ENCODE data around the gene NDUFA11.
A peak's percentile ranks its signal among the peaks of the same experiment; 100 is the strongest.

The NDUFA11 gene

GRCh38 chr19:5905114-5905778, 1.7 kb upstream of the NDUFA11 start:
- no peak for DNase-seq

- peak; percentile 100 for DNase-seq
Measured at GRCh38 chr19:5904352-5905113, 943 bp upstream of the NDUFA11 start, which contains the start of gene VMAC. Gene VMAC (plus strand): TSS chr19:5904872. CDS start chr19:5904891, 19 bp downstream.

- DNase-seq, result no peak
Measured at GRCh38 chr19:5903056-5903623, 450 bp downstream of the NDUFA11 start.

- no peak for DNase-seq
Measured at GRCh38 chr19:5900976-5901375, 2.6 kb downstream of the NDUFA11 start.

- DNase-seq, result no peak
Measured at GRCh38 chr19:5899728-5900526, 3.7 kb downstream of the NDUFA11 start.

GRCh38 chr19:5897189-5897969, 6.2 kb downstream of the NDUFA11 start:
- no peak for DNase-seq

- DNase-seq, result no peak
Measured at GRCh38 chr19:5896365-5897076, 7.1 kb downstream of the NDUFA11 start.

GRCh38 chr19:5895890-5896289, 7.7 kb downstream of the NDUFA11 start:
- DNase-seq, result no peak

- DNase-seq, result no peak
Measured at GRCh38 chr19:5895409-5895808, 8.2 kb downstream of the NDUFA11 start.

- no peak for DNase-seq
Measured at GRCh38 chr19:5894704-5895349, 8.8 kb downstream of the NDUFA11 start.

- no peak for DNase-seq
Measured at GRCh38 chr19:5893907-5894703, 9.5 kb downstream of the NDUFA11 start.

- no peak for DNase-seq
Measured at GRCh38 chr19:5893296-5893903, 10.2 kb downstream of the NDUFA11 start.

- DNase-seq, result no peak
Measured at GRCh38 chr19:5892772-5893275, 10.8 kb downstream of the NDUFA11 start.

GRCh38 chr19:5891938-5892771, 11.4 kb downstream of the NDUFA11 start:
- peak; percentile 40 for DNase-seq

- no peak for DNase-seq
Measured at GRCh38 chr19:5891572-5891937, 12.0 kb downstream of the NDUFA11 start.

- no peak for DNase-seq
Measured at GRCh38 chr19:5890099-5890498, 13.5 kb downstream of the NDUFA11 start.

GRCh38 chr19:5889288-5889971, 14.2 kb downstream of the NDUFA11 start:
- DNase-seq, result no peak

Data from CD4-positive, alpha-beta T cell treated with Interleukin-17A for 4 hours (primary cell).